MM.1S (cell line): Measurements from ENCODE around the gene FRAS1.

Experiments used
- DNase-seq: peaks from one replicate; pipeline ENCODE4 v3.0.0-alpha.2; 2015
- H2AFZ ChIP-seq: fragments of 300-600 bp; sonication (generic); 2 replicates; pipeline ENCODE4 v1.6.0; 2016; ENCODE audit warnings: antibody characterized with exemption, low read length
- H3F3A ChIP-seq: fragments of 300-600 bp; sonication (generic); 2 replicates; pipeline ENCODE4 v1.6.1; 2016; ENCODE audit warnings: mild to moderate bottlenecking, antibody characterized with exemption, low read length, moderate library complexity, mixed read lengths; ENCODE audit not compliant: insufficient read depth
- H3K27ac ChIP-seq: fragments of 300-600 bp; sonication (generic); 2 replicates; pipeline ENCODE4 v1.5.1; 2016; ENCODE audit warnings: mild to moderate bottlenecking, low read length
- H3K27me3 ChIP-seq: fragments of 300-600 bp; sonication (generic); replicated peaks from 2 replicates; pipeline ENCODE4 v1.6.0; 2016; ENCODE audit warnings: low read length; ENCODE audit not compliant: insufficient read depth
- H3K36me3 ChIP-seq: fragments of 300-600 bp; sonication (generic); replicated peaks from 2 replicates; pipeline ENCODE4 v1.6.1; 2016; ENCODE audit warnings: mild to moderate bottlenecking, low read length, mixed read lengths; ENCODE audit not compliant: insufficient read depth
- H3K4me1 ChIP-seq: fragments of 300-600 bp; sonication (generic); 2 replicates; pipeline ENCODE4 v1.6.1; 2016; ENCODE audit warnings: low read length, mixed read lengths
- H3K4me2 ChIP-seq: fragments of 300-600 bp; sonication (generic); 2 replicates; pipeline ENCODE4 v1.6.0; 2016; ENCODE audit warnings: low read depth, low read length
- H3K4me3 ChIP-seq: fragments of 300-600 bp; sonication (generic); 2 replicates; pipeline ENCODE4 v1.5.1; 2016; ENCODE audit warnings: low read length, mixed read lengths
- H3K79me2 ChIP-seq: fragments of 300-600 bp; sonication (generic); 2 replicates; pipeline ENCODE4 v1.6.1; 2016; ENCODE audit warnings: mixed run types, low read length, mixed read lengths
- H3K9ac ChIP-seq: fragments of 300-600 bp; sonication (generic); 2 replicates; pipeline ENCODE4 v1.6.1; 2016; ENCODE audit warnings: low read length, mixed read lengths
- H3K9me2 ChIP-seq: fragments of 300-600 bp; sonication (generic); replicated peaks from 2 replicates; pipeline ENCODE4 v1.6.1; 2016; ENCODE audit warnings: mild to moderate bottlenecking, low read length, mixed read lengths; ENCODE audit not compliant: insufficient read depth
- H3K9me3 ChIP-seq: fragments of 300-600 bp; sonication (generic); replicated peaks from 2 replicates; pipeline ENCODE4 v1.6.1; 2016; ENCODE audit warnings: mild to moderate bottlenecking, low read length, mixed read lengths; ENCODE audit not compliant: insufficient read depth
- H4K20me1 ChIP-seq: fragments of 300-600 bp; sonication (generic); 2 replicates; pipeline ENCODE4 v1.6.1; 2016; ENCODE audit warnings: mild to moderate bottlenecking, low read length, moderate library complexity, mixed read lengths; ENCODE audit not compliant: insufficient read depth
- EZH2 ChIP-seq: fragments of 300-600 bp; sonication (generic); optimal IDR thresholded peaks from 2 replicates; pipeline ENCODE3; 2017; ENCODE audit warnings: low read depth, mild to moderate bottlenecking, antibody characterized with exemption, low read length, mixed read lengths
- EZH2phosphoT487 ChIP-seq: fragments of 300-600 bp; sonication (generic); IDR thresholded peaks from 2 replicates; pipeline ENCODE4 v1.6.1; 2018; ENCODE audit warnings: antibody characterized with exemption, low read length
- TF ChIP-seq, protein P1 (sequence below): fragments of 300-600 bp; sonication (generic); IDR thresholded peaks from 2 replicates; pipeline ENCODE4 v1.5.1; 2016; ENCODE audit warnings: antibody characterized with exemption, low read length, mixed read lengths

FRAS1 gene

DNA sequence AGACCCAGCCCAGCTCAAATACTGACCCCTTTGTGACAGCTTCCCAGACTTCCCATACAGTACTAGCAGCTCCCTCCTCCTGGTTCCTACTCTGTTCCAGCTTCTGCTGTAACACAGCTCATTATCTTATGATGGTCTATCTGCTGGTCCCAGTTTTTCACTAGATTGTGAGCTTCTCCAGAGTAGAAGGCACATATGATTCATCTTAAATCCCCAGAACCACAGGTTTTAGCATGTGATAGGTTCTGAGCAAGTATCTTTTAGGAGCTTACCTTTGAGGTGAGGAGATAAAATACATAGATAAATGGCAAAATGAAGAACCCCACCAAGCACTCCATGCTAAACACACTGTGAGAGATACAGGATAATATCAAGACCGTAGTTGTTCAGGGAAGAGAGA, 466.9 kb downstream of the FRAS1 start:
- TF ChIP-seq EZH2phosphoT487 (no peak), EZH2 (no peak)
- TF ChIP-seq, protein P1, sequence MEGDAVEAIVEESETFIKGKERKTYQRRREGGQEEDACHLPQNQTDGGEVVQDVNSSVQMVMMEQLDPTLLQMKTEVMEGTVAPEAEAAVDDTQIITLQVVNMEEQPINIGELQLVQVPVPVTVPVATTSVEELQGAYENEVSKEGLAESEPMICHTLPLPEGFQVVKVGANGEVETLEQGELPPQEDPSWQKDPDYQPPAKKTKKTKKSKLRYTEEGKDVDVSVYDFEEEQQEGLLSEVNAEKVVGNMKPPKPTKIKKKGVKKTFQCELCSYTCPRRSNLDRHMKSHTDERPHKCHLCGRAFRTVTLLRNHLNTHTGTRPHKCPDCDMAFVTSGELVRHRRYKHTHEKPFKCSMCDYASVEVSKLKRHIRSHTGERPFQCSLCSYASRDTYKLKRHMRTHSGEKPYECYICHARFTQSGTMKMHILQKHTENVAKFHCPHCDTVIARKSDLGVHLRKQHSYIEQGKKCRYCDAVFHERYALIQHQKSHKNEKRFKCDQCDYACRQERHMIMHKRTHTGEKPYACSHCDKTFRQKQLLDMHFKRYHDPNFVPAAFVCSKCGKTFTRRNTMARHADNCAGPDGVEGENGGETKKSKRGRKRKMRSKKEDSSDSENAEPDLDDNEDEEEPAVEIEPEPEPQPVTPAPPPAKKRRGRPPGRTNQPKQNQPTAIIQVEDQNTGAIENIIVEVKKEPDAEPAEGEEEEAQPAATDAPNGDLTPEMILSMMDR: no peak
- Histone ChIP-seq H2AFZ (no peak overlapping the region), H3F3A (no peaks in the 10 kb centered on the region), H3K4me2 (no peak overlapping the region), H4K20me1 (no peaks in the 10 kb centered on the region), H3K36me3 (no peaks in the 10 kb centered on the region), H3K27me3 (no peaks in the 10 kb centered on the region), H3K9me2 (no peaks in the 10 kb centered on the region), H3K4me1 (no peaks in the 10 kb centered on the region), H3K79me2 (no peaks in the 10 kb centered on the region), H3K4me3 (no peak overlapping the region), H3K27ac (no peak overlapping the region), H3K9ac (no peak overlapping the region), H3K9me3 (no peaks in the 10 kb centered on the region)
- DNase-seq: no peak

DNA sequence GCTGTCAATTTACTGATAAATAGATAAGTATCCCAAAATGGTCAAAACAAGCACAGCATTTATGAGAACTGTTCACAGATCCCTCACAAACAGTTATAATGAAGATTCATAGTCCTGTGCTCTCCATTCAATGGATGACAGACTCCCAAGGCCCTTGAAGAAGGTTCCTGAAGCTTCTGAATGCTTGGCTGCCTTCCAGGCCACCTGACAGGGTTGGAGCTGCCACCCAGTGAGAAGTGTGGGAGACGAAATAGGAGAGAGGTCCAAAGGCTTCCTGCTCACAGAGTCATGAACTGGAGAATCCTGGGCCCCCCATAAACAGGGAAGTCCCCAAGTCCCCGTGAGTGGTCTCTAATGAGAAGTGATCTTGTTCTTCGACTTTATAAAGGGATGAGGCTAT, 468.4 kb downstream of the FRAS1 start:
- Histone ChIP-seq H3K4me3 (no peak overlapping the region), H3K4me2 (no peak overlapping the region), H4K20me1 (no peaks in the 10 kb centered on the region), H2AFZ (no peak overlapping the region), H3K4me1 (no peaks in the 10 kb centered on the region), H3K9me3 (no peaks in the 10 kb centered on the region), H3K27ac (no peak overlapping the region), H3K79me2 (no peaks in the 10 kb centered on the region), H3K9ac (no peak overlapping the region), H3K9me2 (no peaks in the 10 kb centered on the region), H3K27me3 (no peaks in the 10 kb centered on the region), H3K36me3 (no peaks in the 10 kb centered on the region), H3F3A (no peaks in the 10 kb centered on the region)
- TF ChIP-seq, protein P1: no peak
- TF ChIP-seq EZH2phosphoT487: no peak
- no peak for TF ChIP-seq EZH2
- DNase-seq: no peak

DNA sequence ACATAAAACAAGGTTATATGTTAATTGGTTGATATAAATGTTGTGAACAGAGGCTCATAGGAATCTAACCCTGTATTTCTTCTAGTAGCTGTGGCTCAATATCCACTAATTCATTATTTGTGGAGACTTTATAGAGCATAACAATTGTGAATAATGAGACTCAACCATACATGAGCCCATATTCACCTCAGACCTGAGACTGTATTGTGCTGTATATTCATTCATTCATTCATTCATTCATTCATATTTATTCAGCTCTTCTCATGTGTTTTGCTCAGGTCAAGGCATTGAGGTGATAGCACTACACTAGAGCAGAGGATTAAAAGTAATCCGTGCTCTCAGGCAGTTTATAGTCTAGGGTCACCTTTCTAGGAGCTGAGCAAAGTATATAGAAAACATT, 470.0 kb downstream of the FRAS1 start:
- H3K36me3 ChIP-seq: no peaks in the 10 kb centered on the region
- H3K79me2 ChIP-seq: no peaks in the 10 kb centered on the region
- no peaks in the 10 kb centered on the region for H3K4me1 ChIP-seq
- no peak for DNase-seq
- no peak overlapping the region for H3K9ac ChIP-seq
- no peaks in the 10 kb centered on the region for H3F3A ChIP-seq
- H3K4me2 ChIP-seq: no peak overlapping the region
- no peaks in the 10 kb centered on the region for H3K9me2 ChIP-seq
- H3K9me3 ChIP-seq: no peaks in the 10 kb centered on the region
- TF ChIP-seq EZH2phosphoT487 (no peak), EZH2 (no peak)
- TF ChIP-seq, protein P1: no peak
- no peak overlapping the region for H3K27ac ChIP-seq
- H2AFZ ChIP-seq: no peak overlapping the region
- no peaks in the 10 kb centered on the region for H4K20me1 ChIP-seq
- no peaks in the 10 kb centered on the region for H3K27me3 ChIP-seq
- H3K4me3 ChIP-seq: no peak overlapping the region
